KBM-7 (cell line): ENCODE measurements around the gene CASP2.

Source experiments
- DNase-seq: peaks from one replicate; pipeline ENCODE4 v3.0.0-alpha.2; 2015
- in situ Hi-C: fragments of 300-500 bp; cut with MboI; formaldehyde crosslinking; loops from 2 replicates; pipeline ENCODE4 v1.14.3; 2020; ENCODE audit warnings: low sequenced_read_pairs, low pct_unique_long_range_greater_than_20kb, mixed read lengths

CASP2 gene

GRCh38 chr7:143287935-143288826 lies at the start of gene CASP2:
CASP2 (plus strand) TSS chr7:143288351; CDS start chr7:143288456, 105 bp downstream.
- DNase-seq, result peak; percentile 98
- in situ Hi-C loops, result no loop called here

GRCh38 chr7:143239813-143240212 lies 48.3 kb upstream of the CASP2 start:
- peak; percentile 15 for DNase-seq
- in situ Hi-C loops, result no loop called here

- DNase-seq, result peak; percentile 78
- in situ Hi-C loops, result no loop called here
Measured at GRCh38 chr7:143240291-143241168, 47.6 kb upstream of the CASP2 start.

- in situ Hi-C loops, result no loop called here
- no peak for DNase-seq
Measured at GRCh38 chr7:143242306-143242705, 45.8 kb upstream of the CASP2 start.

GRCh38 chr7:143243111-143243510 lies 45.0 kb upstream of the CASP2 start:
- DNase-seq, result no peak
- in situ Hi-C loops, result no loop called here

- in situ Hi-C loops, result no loop called here
Measured at GRCh38 chr7:143243614-143244013, 44.5 kb upstream of the CASP2 start.

GRCh38 chr7:143244321-143244720 lies 43.8 kb upstream of the CASP2 start:
- in situ Hi-C loops, result no loop called here
- DNase-seq, result no peak

More at GRCh38 chr7:143243614-143244013, 44.5 kb upstream of the CASP2 start:
- no peak for DNase-seq

GRCh38 chr7:143245123-143245522 lies 43.0 kb upstream of the CASP2 start:
- no peak for DNase-seq
- in situ Hi-C loops, result no loop called here

- DNase-seq, result no peak
- in situ Hi-C loops, result no loop called here
Measured at GRCh38 chr7:143247372-143247771, 40.8 kb upstream of the CASP2 start.

- DNase-seq, result no peak
- in situ Hi-C loops, result no loop called here
Measured at GRCh38 chr7:143248761-143249354, 39.3 kb upstream of the CASP2 start.

GRCh38 chr7:143250199-143250598 lies 38.0 kb upstream of the CASP2 start:
- in situ Hi-C loops, result no loop called here
- DNase-seq, result no peak

- in situ Hi-C loops, result no loop called here
- DNase-seq, result no peak
Measured at GRCh38 chr7:143250822-143251221, 37.3 kb upstream of the CASP2 start.

- peak; percentile 50 for DNase-seq
- in situ Hi-C loops, result no loop called here
Measured at GRCh38 chr7:143252006-143252405, 36.1 kb upstream of the CASP2 start.

- no peak for DNase-seq
- in situ Hi-C loops, result no loop called here
Measured at GRCh38 chr7:143255564-143255963, 32.6 kb upstream of the CASP2 start.

GRCh38 chr7:143256325-143256724 lies 31.8 kb upstream of the CASP2 start:
- no peak for DNase-seq
- in situ Hi-C loops, result no loop called here

GRCh38 chr7:143256932-143257331 lies 31.2 kb upstream of the CASP2 start:
- DNase-seq, result no peak
- in situ Hi-C loops, result no loop called here

- in situ Hi-C loops, result no loop called here
- no peak for DNase-seq
Measured at GRCh38 chr7:143257501-143257900, 30.6 kb upstream of the CASP2 start.

- no peak for DNase-seq
- in situ Hi-C loops, result no loop called here
Measured at GRCh38 chr7:143258831-143259230, 29.3 kb upstream of the CASP2 start.

GRCh38 chr7:143259765-143260164 lies 28.4 kb upstream of the CASP2 start:
- DNase-seq, result no peak
- in situ Hi-C loops, result no loop called here

- in situ Hi-C loops, result no loop called here
- DNase-seq, result no peak
Measured at GRCh38 chr7:143261901-143262300, 26.2 kb upstream of the CASP2 start.
